Activated B cell treated with CpG ODN at 0.5 μM for 24 hours (primary cell): ENCODE results near the gene DHX40. TPM values are rescaled to one million over a fixed set of nuclear protein-coding genes. Genes with fewer than 3 reads are reported as not detected.

ENCODE experiments used
- ATAC-seq: fragments of 200-7000 bp; cut with Tn5 transposase; one replicate; pipeline ENCODE4 v1.10.0; 2021; ENCODE audit warnings: low read depth, mild to moderate bottlenecking, moderate library complexity
- CTCF ChIA-PET: fragments of 350-600 bp; sonication (Branson Sonifier 250); formaldehyde crosslinking; loops from one replicate; lab custom pipeline; 2021; ENCODE audit warnings: antibody characterized with exemption; lab: Charles Lee
- POLR2A ChIA-PET: fragments of 350-600 bp; sonication (Branson Sonifier 250); formaldehyde crosslinking; loops from one replicate; lab custom pipeline; 2021; ENCODE audit warnings: antibody characterized with exemption; lab: Charles Lee
- DNase-seq: peaks from one replicate; pipeline ENCODE4 v3.0.0; 2022
- H3K27ac Mint-ChIP-seq: one replicate; pipeline ENCODE4 v1.8.0; 2020; ENCODE audit warnings: mixed read lengths
- H3K27me3 Mint-ChIP-seq: one replicate; pipeline ENCODE4 v1.8.0; 2021; ENCODE audit warnings: mixed read lengths
- H3K36me3 Mint-ChIP-seq: one replicate; pipeline ENCODE4 v1.8.0; 2021; ENCODE audit warnings: low read depth, mixed read lengths
- H3K4me1 Mint-ChIP-seq: one replicate; pipeline ENCODE4 v1.8.0; 2021; ENCODE audit warnings: mixed read lengths
- H3K4me3 Mint-ChIP-seq: one replicate; pipeline ENCODE4 v1.8.0; 2020; ENCODE audit warnings: mild to moderate bottlenecking, mixed read lengths
- H3K9me3 Mint-ChIP-seq: one replicate; pipeline ENCODE4 v1.8.0; 2020; ENCODE audit warnings: mixed read lengths
- intact Hi-C: fragments of 100-400 bp; cut with micrococcal nuclease; formaldehyde crosslinking; loops from one replicate; pipeline ENCODE4 v1.15.1; 2024
- total RNA-seq: library from RNA; stranded (reverse); gene quantifications from 2 replicates; pipeline ENCODE4 v1.2.3, GENCODE V29; 2022
- TF ChIP-seq, protein P1 (sequence below): fragments of 200-600 bp; IDR thresholded peaks from one replicate; pipeline ENCODE4 v1.8.0; 2022; ENCODE audit warnings: antibody characterized with exemption, mild to moderate bottlenecking

Gene DHX40
- total RNA-seq, 1 donor from 2014 or later = 22.6 TPM

DNA sequence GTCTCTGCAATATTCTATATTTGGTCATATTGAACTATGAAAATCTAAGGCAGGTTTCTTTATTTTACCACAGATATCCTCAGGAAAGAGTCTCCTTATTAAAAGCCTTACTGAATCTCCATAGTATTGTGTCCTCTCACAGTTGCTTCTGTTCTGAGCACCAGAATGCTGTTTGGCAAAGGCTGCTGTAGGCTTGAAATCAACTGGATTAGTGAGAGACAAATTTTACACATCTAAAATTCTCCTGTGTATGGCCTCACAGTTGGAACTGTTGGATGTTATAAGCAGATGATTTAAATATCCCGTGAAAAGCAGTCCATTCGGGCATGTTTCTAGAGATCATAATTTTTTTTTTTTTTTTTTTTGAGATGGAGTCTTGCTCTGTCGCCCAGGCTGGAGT lies 63.8 kb downstream of the DHX40 start:
- DNase-seq (no peak), ATAC-seq (no peak)
- no peaks in the 10 kb centered on the region for H3K9me3 Mint-ChIP-seq
- CTCF ChIA-PET = no interaction called here
- no peaks in the 10 kb centered on the region for H3K27me3 Mint-ChIP-seq
- peaks cover 76% of the 10 kb centered on the region for H3K4me1 Mint-ChIP-seq
- TF ChIP-seq, protein P1, sequence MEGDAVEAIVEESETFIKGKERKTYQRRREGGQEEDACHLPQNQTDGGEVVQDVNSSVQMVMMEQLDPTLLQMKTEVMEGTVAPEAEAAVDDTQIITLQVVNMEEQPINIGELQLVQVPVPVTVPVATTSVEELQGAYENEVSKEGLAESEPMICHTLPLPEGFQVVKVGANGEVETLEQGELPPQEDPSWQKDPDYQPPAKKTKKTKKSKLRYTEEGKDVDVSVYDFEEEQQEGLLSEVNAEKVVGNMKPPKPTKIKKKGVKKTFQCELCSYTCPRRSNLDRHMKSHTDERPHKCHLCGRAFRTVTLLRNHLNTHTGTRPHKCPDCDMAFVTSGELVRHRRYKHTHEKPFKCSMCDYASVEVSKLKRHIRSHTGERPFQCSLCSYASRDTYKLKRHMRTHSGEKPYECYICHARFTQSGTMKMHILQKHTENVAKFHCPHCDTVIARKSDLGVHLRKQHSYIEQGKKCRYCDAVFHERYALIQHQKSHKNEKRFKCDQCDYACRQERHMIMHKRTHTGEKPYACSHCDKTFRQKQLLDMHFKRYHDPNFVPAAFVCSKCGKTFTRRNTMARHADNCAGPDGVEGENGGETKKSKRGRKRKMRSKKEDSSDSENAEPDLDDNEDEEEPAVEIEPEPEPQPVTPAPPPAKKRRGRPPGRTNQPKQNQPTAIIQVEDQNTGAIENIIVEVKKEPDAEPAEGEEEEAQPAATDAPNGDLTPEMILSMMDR = no peak
- peaks cover 26% of the 10 kb centered on the region for H3K36me3 Mint-ChIP-seq
- peak overlapping the region; percentile 77 for H3K27ac Mint-ChIP-seq
- intact Hi-C loops = no loop called here
- POLR2A ChIA-PET = interaction anchor here (3.0 kb wide), 1 partner anchor 10 kb away, joined by 19 read pairs; the partner anchor contains the start of gene CLTC
- H3K4me3 Mint-ChIP-seq = no peak overlapping the region

DNA sequence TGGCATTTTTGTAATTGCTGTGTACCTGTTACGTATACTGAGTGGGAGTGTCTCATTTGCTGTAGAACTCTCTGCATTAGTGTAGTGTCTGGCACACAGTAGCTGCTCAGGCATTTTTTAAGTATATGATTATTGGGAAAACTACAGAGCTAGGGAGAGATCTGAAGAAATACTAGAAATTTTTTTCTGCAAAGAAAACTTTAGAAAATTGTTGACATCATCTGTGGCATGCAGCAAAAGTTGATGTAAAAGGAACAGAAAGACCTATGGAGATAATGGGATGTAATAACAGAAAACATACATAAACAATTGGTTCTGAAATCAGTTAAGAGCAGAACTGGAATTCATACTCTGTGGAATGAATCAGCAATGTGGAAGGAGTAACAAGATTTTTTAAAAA lies 65.9 kb downstream of the DHX40 start:
- H3K27me3 Mint-ChIP-seq = no peaks in the 10 kb centered on the region
- H3K27ac Mint-ChIP-seq = no peak overlapping the region
- TF ChIP-seq, protein P1 = no peak
- intact Hi-C loops = no loop called here
- DNase-seq = no peak
- H3K4me1 Mint-ChIP-seq = peaks cover 79% of the 10 kb centered on the region
- ATAC-seq = no peak
- peaks cover 24% of the 10 kb centered on the region for H3K36me3 Mint-ChIP-seq
- ChIA-PET CTCF (no interaction called here), POLR2A (no interaction called here)
- H3K9me3 Mint-ChIP-seq = no peaks in the 10 kb centered on the region
- H3K4me3 Mint-ChIP-seq = no peak overlapping the region

DNA sequence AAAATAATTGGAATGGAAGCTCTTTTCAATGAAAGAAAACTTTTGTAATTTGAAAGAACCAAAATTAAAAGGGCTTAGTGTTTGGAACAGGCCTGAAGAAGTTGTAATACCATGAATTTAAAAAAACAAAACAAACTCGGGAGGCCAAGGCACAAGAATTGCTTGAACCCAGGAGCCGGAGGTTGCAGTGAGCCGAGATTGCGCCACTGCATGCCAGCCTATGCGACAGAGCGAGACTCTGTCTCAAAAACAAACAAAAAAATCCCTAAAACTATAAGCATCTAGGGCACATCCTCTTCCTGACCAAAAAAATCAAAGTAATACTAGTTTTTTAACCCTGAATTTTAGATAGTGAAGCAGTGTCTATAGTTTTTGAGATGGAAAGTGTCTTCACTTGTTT lies 67.0 kb downstream of the DHX40 start:
- no peak overlapping the region for H3K4me3 Mint-ChIP-seq
- no peak overlapping the region for H3K27ac Mint-ChIP-seq

DNA sequence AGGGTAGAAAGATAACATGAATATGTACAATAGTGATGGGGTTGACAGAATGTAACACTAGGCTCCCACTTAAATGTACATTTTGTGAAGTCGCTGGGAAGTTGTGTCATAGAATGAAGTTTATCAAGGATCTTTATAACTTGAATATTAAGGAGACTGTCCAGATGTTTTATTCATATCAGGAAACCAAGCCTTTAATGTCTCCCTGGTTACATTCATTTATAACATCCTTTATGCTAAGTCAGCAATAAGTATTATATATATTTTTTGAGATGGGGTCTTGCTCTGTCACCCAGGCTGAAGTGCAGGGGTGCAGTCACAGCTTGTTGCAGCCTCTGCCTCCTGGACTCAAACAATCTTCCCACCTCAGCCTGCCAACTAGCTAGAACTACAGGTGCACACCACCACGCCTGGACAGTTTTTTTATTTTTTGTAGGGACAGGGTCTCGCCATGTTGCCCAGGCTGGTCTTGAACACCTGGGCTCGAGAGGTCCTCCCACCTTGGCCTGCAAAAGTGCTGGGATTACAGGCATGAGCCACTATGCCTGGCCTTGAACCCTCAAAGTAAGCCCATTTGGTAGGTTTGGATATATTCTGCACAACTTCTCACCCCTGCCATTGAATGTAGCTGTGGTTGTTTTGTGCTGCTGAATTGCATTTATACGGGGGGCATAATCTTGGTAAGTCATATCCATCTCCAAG lies 68.4 kb downstream of the DHX40 start:
- Mint-ChIP-seq H3K36me3 (peaks cover 21% of the 10 kb centered on the region), H3K27ac (no peak overlapping the region), H3K4me3 (no peak overlapping the region), H3K4me1 (peaks cover 69% of the 10 kb centered on the region), H3K27me3 (no peaks in the 10 kb centered on the region), H3K9me3 (no peaks in the 10 kb centered on the region)
- ATAC-seq (no peak), DNase-seq (no peak)
- ChIA-PET POLR2A (interaction anchor here (0.6 kb wide), 1 partner anchor 452 kb away, joined by 5 read pairs; no protein-coding TSS in a partner anchor), CTCF (no interaction called here)
- TF ChIP-seq, protein P1 = no peak
- intact Hi-C loops = no loop called here

More for the DNA sequence above, 67.0 kb downstream of the DHX40 start:
- TF ChIP-seq, protein P1 = no peak
- Mint-ChIP-seq H3K36me3 (peaks cover 25% of the 10 kb centered on the region), H3K9me3 (no peaks in the 10 kb centered on the region), H3K27me3 (no peaks in the 10 kb centered on the region), H3K4me1 (peaks cover 71% of the 10 kb centered on the region)
- ChIA-PET CTCF (no interaction called here), POLR2A (interaction anchor here (0.6 kb wide), 1 partner anchor 984 kb away, joined by 3 read pairs; no protein-coding TSS in a partner anchor)
- DNase-seq (no peak), ATAC-seq (no peak)
- intact Hi-C loops = no loop called here

DNA sequence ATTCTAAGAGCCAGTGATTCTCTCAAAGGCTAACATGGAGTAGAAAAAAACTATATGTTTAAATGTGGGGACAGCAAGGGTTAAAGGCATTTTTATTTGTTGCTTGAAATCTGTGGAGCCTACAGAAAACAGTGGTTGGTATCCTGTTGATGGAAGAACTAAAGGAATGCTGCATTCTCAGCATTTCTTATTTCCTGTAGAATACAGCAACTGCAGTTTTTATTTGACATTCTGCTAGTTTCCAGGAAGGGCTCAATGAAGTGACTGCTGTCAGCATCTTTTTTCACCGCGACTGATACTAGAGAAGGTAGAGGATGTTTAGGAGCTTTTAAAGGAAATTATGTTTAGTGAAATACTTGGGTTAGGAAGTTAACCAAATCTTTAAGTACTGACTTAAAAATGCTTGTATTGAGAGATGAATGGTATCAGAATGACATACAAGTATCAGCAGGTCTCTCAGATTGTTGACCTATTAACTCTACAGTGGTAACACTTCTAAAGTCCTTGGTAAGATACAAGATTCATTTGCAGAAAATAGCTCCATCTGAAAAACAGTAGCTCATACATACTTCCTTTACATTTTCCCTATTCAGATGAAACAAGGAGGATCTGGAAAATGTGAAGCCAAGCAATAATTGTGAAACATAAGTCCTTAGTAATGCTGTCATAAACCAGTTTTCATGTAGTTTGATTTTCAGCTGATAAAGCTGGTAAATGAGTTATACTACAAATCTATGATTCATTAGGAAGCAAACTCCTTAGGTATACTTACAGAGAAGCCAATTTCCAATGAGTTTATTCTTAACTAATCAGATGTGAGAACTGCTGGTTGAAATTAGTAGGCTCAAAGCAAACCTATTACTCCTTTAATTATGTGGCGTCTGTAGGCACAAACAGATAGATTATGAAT lies 69.5 kb downstream of the DHX40 start:
- ChIA-PET POLR2A (interaction anchor here (1.0 to 1.4 kb wide), 2 partner anchors 12 to 16 kb away, joined by 3 read pairs; no protein-coding TSS in a partner anchor), CTCF (no interaction called here)
- Mint-ChIP-seq H3K4me1 (peaks cover 67% of the 10 kb centered on the region), H3K27ac (no peak overlapping the region), H3K9me3 (no peaks in the 10 kb centered on the region), H3K36me3 (peaks cover 18% of the 10 kb centered on the region), H3K27me3 (no peaks in the 10 kb centered on the region), H3K4me3 (no peak overlapping the region)
- ATAC-seq = no peak
- intact Hi-C loops = no loop called here
- DNase-seq = no peak
- TF ChIP-seq, protein P1 = no peak
